ENCODE measurements around the gene C20orf144.
A peak's percentile ranks its signal among the peaks of the same experiment; 100 is the strongest.
"Not testable (repeated sequence)": the region's sequence is repeated elsewhere in the genome, so short reads cannot be mapped to it uniquely, and the experiment has no call there.

C20orf144 gene

GRCh38 chr20:33644313-33645071 is 17.6 kb upstream of the C20orf144 start:
- Mint-ChIP-seq H3K27ac (peak overlapping the region; percentile 56 to 70), H3K4me1 (ENCODE audit: low read depth in 2 of 2) (peaks cover 9% of the 10 kb centered on the region in 2 donors), H3K27me3 (no peaks in the 10 kb centered on the region), H3K9me3 (no peaks in the 10 kb centered on the region), H3K4me3 (no peak overlapping the region), H3K36me3 (ENCODE audit: insufficient read depth) (peaks cover 46% of the 10 kb centered on the region)
- no peak for DNase-seq
- ATAC-seq (replicated peaks), result no peak

DNA sequence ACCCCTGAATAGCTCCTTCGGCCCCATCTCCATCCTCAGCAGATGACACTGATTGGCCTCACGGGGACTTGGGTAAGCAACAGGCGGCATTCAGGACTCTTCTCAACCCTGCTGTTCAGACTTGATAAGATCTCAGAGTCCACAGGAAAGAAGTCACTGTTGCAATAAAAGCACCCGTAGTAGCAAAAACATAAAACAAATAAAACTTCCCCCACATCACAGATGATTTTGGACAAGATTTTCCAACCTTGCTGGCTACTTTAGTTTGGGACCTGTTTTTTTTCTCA is 17.1 kb upstream of the C20orf144 start:
- no peaks in the 10 kb centered on the region for H3K9me3 Mint-ChIP-seq
- peaks cover 42% of the 10 kb centered on the region for H3K36me3 Mint-ChIP-seq (ENCODE audit: insufficient read depth)
- peaks cover 9% of the 10 kb centered on the region in 2 donors for H3K4me1 Mint-ChIP-seq (ENCODE audit: low read depth in 2 of 2)
- no peak overlapping the region for H3K4me3 Mint-ChIP-seq
- ATAC-seq (replicated peaks) (no peak), DNase-seq (no peak)
- peak overlapping the region; percentile 56 to 70 for H3K27ac Mint-ChIP-seq
- no peaks in the 10 kb centered on the region for H3K27me3 Mint-ChIP-seq

- Mint-ChIP-seq H3K27ac (peak overlapping the region in 1 of 2 donors; percentile 70), H3K4me3 (no peak overlapping the region), H3K4me1 (ENCODE audit: low read depth in 2 of 2) (peaks cover 9% of the 10 kb centered on the region in 2 donors), H3K27me3 (no peaks in the 10 kb centered on the region), H3K9me3 (no peaks in the 10 kb centered on the region), H3K36me3 (ENCODE audit: insufficient read depth) (peaks cover 38% of the 10 kb centered on the region)
- no peak for ATAC-seq (replicated peaks)
- DNase-seq, result no peak
Observed at GRCh38 chr20:33645396-33645795, 16.7 kb upstream of the C20orf144 start.

DNA sequence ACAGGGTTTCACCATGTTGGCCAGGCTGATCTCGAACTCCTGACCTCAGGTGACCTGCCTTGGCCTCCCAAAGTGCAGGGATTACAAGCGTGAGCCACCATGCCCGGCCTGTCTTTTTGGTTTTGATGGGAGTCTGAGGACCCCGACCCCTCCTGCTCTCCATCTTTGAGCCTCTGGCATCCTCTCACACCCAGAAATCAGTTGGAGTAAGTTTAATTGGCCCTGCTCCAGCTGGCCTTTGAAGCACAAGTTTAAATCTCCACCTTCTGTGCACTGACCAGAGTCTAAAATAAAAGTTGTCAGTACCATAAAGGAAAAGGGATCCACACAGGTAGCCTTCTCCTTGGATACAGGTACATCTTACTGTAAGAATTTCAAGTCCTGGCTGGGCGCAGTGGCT is 15.9 kb upstream of the C20orf144 start:
- no peak for ATAC-seq (replicated peaks)
- H3K9me3 Mint-ChIP-seq, result no peaks in the 10 kb centered on the region
- no peaks in the 10 kb centered on the region for H3K27me3 Mint-ChIP-seq
- no peak overlapping the region for H3K4me3 Mint-ChIP-seq
- peak overlapping the region in 1 of 2 donors; percentile 87 for H3K27ac Mint-ChIP-seq
- H3K4me1 Mint-ChIP-seq (ENCODE audit: low read depth in 2 of 2), result peaks cover 9% of the 10 kb centered on the region in 2 donors
- peaks cover 30% of the 10 kb centered on the region for H3K36me3 Mint-ChIP-seq (ENCODE audit: insufficient read depth)
- no peak for DNase-seq

- DNase-seq; H3K9me3 Mint-ChIP-seq; H3K4me1 Mint-ChIP-seq (ENCODE audit: low read depth in 2 of 2); H3K27me3 Mint-ChIP-seq; ATAC-seq (replicated peaks): not testable (repeated sequence)
- H3K36me3 Mint-ChIP-seq (ENCODE audit: insufficient read depth), result peaks cover 22% of the 10 kb centered on the region
- peak overlapping the region; percentile 85 to 87 for H3K27ac Mint-ChIP-seq
- peak overlapping the region; percentile 66 to 71 for H3K4me3 Mint-ChIP-seq
Observed at GRCh38 chr20:33646959-33647602, 15.0 kb upstream of the C20orf144 start.

GRCh38 chr20:33647603-33648395 is 14.3 kb upstream of the C20orf144 start:
- H3K9me3 Mint-ChIP-seq, result no peaks in the 10 kb centered on the region
- H3K27me3 Mint-ChIP-seq, result no peaks in the 10 kb centered on the region
- peaks cover 18% of the 10 kb centered on the region for H3K36me3 Mint-ChIP-seq (ENCODE audit: insufficient read depth)
- DNase-seq (peak in 1 of 3 experiments; percentile 17), ATAC-seq (replicated peaks) (peak; percentile 89)
- H3K4me3 Mint-ChIP-seq, result peak overlapping the region; percentile 66 to 71
- peak overlapping the region; percentile 85 to 87 for H3K27ac Mint-ChIP-seq
- H3K4me1 Mint-ChIP-seq (ENCODE audit: low read depth in 2 of 2), result peaks cover 9 to 11% of the 10 kb centered on the region in 2 donors

- Mint-ChIP-seq H3K9me3 (no peaks in the 10 kb centered on the region), H3K27me3 (no peaks in the 10 kb centered on the region), H3K36me3 (ENCODE audit: insufficient read depth) (peaks cover 18% of the 10 kb centered on the region), H3K4me3 (no peak overlapping the region), H3K27ac (no peak overlapping the region), H3K4me1 (ENCODE audit: low read depth in 2 of 2) (peaks cover 13 to 16% of the 10 kb centered on the region in 2 donors)
- ATAC-seq (replicated peaks) (no peak), DNase-seq (no peak)
Observed at GRCh38 chr20:33648396-33649004, 13.6 kb upstream of the C20orf144 start.

DNA sequence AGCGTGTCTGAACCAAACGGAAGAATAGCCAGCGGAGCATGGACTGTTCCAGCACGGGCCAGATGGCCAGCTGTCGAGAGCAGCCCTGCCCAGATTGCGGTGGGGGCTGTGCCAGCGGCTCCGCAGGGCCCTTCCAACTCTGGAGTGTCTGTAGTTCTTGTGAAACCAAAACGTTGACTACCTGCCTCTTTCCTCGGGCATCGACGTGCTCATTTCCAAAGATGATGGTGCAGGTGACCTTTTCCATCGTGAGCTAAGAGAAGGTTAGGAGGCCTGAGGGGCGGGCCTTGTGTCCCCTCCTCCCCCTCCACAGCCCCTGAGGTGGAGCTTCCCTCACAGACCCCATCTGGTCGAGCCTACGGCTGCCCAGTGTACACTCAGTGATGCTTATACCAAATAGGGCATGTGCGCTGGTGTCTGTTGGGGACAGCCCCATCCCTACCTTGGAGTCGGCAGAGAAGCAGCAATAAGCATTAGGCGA is 12.9 kb upstream of the C20orf144 start:
- H3K27me3 Mint-ChIP-seq, result no peaks in the 10 kb centered on the region
- H3K4me3 Mint-ChIP-seq, result no peak overlapping the region
- peaks cover 17% of the 10 kb centered on the region for H3K36me3 Mint-ChIP-seq (ENCODE audit: insufficient read depth)
- H3K9me3 Mint-ChIP-seq, result no peaks in the 10 kb centered on the region
- peak overlapping the region in 1 of 2 donors; percentile 62 for H3K27ac Mint-ChIP-seq
- no peak for DNase-seq
- peaks cover 14 to 16% of the 10 kb centered on the region in 2 donors for H3K4me1 Mint-ChIP-seq (ENCODE audit: low read depth in 2 of 2)
- no peak for ATAC-seq (replicated peaks)

- H3K27ac Mint-ChIP-seq, result peak overlapping the region; percentile 17 to 62
Observed at GRCh38 chr20:33650111-33650752, 11.9 kb upstream of the C20orf144 start.

DNA sequence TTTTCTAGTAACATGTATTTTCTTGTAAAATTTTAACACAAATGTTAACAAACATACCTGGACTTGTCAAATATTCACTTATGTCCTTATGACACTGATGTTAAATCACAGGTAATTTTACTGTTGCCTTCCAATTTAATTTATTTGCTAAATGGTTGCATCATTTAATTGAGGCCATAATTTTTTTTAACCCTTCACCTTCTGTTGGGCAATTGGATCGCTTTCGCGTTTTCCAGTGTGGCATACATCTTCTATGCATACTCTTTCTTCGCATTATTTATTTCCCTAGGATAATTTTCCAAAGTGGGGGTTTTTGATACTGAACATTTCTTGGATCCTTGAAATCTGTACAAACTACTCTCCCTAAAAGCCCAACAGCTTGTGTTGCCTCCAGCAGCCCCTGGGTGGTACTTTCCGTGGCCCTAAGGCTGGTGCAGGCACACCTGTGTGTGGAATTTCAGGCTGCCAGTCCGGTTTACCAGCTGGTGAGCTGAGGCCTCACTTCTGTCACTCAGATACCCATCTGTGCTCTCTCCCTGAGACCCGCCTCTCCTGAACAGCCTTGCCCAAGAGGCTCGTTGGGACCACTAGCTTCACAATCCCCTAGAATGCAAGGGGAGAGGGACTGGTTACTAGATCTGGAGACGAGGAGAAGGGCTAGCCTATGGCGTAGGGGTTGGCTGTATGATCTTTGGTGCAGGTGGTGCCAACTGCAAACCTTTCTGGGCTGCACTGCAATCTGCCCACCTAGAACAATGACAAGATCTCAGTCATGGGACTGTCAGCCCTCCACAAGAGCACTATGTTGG is 11.2 kb upstream of the C20orf144 start:
- peak overlapping the region; percentile 17 to 62 for H3K27ac Mint-ChIP-seq
- no peak for ATAC-seq (replicated peaks)
- peaks cover 8% of the 10 kb centered on the region for H3K36me3 Mint-ChIP-seq (ENCODE audit: insufficient read depth)
- H3K4me1 Mint-ChIP-seq (ENCODE audit: low read depth in 2 of 2), result peaks cover 14 to 16% of the 10 kb centered on the region in 2 donors
- no peaks in the 10 kb centered on the region for H3K27me3 Mint-ChIP-seq
- no peak for DNase-seq
- H3K4me3 Mint-ChIP-seq, result no peak overlapping the region
- H3K9me3 Mint-ChIP-seq, result no peaks in the 10 kb centered on the region

More at GRCh38 chr20:33650111-33650752, 11.9 kb upstream of the C20orf144 start:
- peaks cover 14 to 16% of the 10 kb centered on the region in 2 donors for H3K4me1 Mint-ChIP-seq (ENCODE audit: low read depth in 2 of 2)
- DNase-seq (no peak), ATAC-seq (replicated peaks) (no peak)
- no peaks in the 10 kb centered on the region for H3K9me3 Mint-ChIP-seq
- H3K36me3 Mint-ChIP-seq (ENCODE audit: insufficient read depth), result peaks cover 12% of the 10 kb centered on the region
- no peaks in the 10 kb centered on the region for H3K27me3 Mint-ChIP-seq
- H3K4me3 Mint-ChIP-seq, result no peak overlapping the region

- Mint-ChIP-seq H3K4me1 (ENCODE audit: low read depth in 2 of 2) (peaks cover 14 to 16% of the 10 kb centered on the region in 2 donors), H3K4me3 (no peak overlapping the region), H3K27me3 (no peaks in the 10 kb centered on the region), H3K27ac (peak overlapping the region in 1 of 2 donors; percentile 17), H3K9me3 (no peaks in the 10 kb centered on the region), H3K36me3 (ENCODE audit: insufficient read depth) (peaks cover 2% of the 10 kb centered on the region)
- no peak for DNase-seq
- ATAC-seq (replicated peaks), result no peak
Observed at GRCh38 chr20:33651562-33652048, 10.5 kb upstream of the C20orf144 start.
